DND-41 (cell line): ENCODE data around the gene ACAD10.

ENCODE experiments used
- CTCF ChIP-seq: IDR thresholded peaks from 2 replicates; pipeline ENCODE4 v1.5.1; 2012; ENCODE audit warnings: borderline replicate concordance, low read length, moderate library complexity, mild to moderate bottlenecking; ENCODE audit not compliant: poor library complexity, severe bottlenecking; ENCODE audit errors: extremely low read depth
- EZH2 ChIP-seq: IDR thresholded peaks from 3 replicates; pipeline ENCODE4 v1.6.1; 2012; ENCODE audit warnings: borderline replicate concordance, low read depth, mild to moderate bottlenecking, moderate library complexity, low read length, inconsistent platforms; ENCODE audit not compliant: severe bottlenecking

GRCh38 chr12:111685811-111686573 lies at the start of gene ACAD10, which contains the start of gene BRAP:
- TF ChIP-seq CTCF (peak; percentile 35), EZH2 (no peak)
